Activated naive CD8-positive, alpha-beta T cell (primary cell): ENCODE data around the gene DDHD1.
"Not testable (repeated sequence)": the region's sequence is repeated elsewhere in the genome, so short reads cannot be mapped to it uniquely, and the experiment has no call there.

Source experiments
- H3K27ac Mint-ChIP-seq: one replicate; pipeline ENCODE4 v1.8.0; 2021; ENCODE audit warnings: mixed read lengths
- H3K27me3 Mint-ChIP-seq: one replicate; pipeline ENCODE4 v1.8.0; 2021; ENCODE audit warnings: mixed read lengths
- H3K36me3 Mint-ChIP-seq: one replicate; pipeline ENCODE4 v1.8.0; 2021; ENCODE audit warnings: mixed read lengths
- H3K4me1 Mint-ChIP-seq: one replicate; pipeline ENCODE4 v1.8.0; 2021; ENCODE audit warnings: low read depth, mixed read lengths
- H3K4me3 Mint-ChIP-seq: one replicate; pipeline ENCODE4 v1.8.0; 2021; ENCODE audit warnings: mild to moderate bottlenecking, mixed read lengths
- H3K9me3 Mint-ChIP-seq: one replicate; pipeline ENCODE4 v1.8.0; 2021; ENCODE audit warnings: low read depth, mixed read lengths

Gene DDHD1

DNA sequence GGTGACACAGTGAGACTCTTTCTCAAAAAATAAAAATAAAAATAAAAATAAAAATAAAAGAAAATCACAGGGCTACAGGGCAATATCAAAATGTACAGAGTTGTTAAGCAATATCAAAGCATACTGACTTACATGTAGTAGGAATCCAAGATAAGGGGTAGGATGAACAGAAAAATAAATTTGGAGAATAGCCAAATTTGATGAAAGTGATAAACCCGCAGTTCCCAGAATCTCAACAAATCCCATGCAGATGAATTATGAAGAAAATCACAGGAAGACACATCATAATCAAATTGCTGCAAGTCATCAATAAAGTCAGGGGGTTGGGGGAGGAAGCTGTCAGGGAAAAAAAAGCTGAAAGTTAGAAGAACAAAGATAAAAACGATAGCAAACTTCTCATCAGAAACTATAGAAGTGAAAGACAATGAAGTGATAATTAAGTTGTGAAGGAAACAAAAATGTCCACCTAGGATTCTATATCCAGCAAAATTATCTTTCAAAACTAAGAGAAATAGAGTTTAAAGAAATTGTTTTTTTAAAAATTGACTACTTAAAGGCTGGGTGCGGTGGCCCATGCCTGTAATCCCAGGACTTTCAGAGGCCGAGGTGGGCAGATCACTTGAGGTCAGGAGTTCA lies 15.4 kb downstream of the DDHD1 start:
- peaks cover 48% of the 10 kb centered on the region for H3K36me3 Mint-ChIP-seq
- peaks cover 16% of the 10 kb centered on the region for H3K9me3 Mint-ChIP-seq

GRCh38 chr14:53130491-53130890 lies 22.6 kb downstream of the DDHD1 start:
- H3K27ac Mint-ChIP-seq, H3K4me3 Mint-ChIP-seq, H3K9me3 Mint-ChIP-seq, H3K36me3 Mint-ChIP-seq, H3K27me3 Mint-ChIP-seq: not testable (repeated sequence)
- peaks cover 15% of the 10 kb centered on the region for H3K4me1 Mint-ChIP-seq

More for the DNA sequence above, 15.4 kb downstream of the DDHD1 start:
- no peaks in the 10 kb centered on the region for H3K27me3 Mint-ChIP-seq
- H3K4me3 Mint-ChIP-seq = peak overlapping the region; percentile 1
- H3K4me1 Mint-ChIP-seq = peaks cover 47% of the 10 kb centered on the region
- no peak overlapping the region for H3K27ac Mint-ChIP-seq

- Mint-ChIP-seq H3K4me3 (no peak overlapping the region), H3K27me3 (no peaks in the 10 kb centered on the region), H3K27ac (peak overlapping the region; percentile 85), H3K4me1 (peaks cover 15% of the 10 kb centered on the region), H3K36me3 (peaks cover 1% of the 10 kb centered on the region), H3K9me3 (peaks cover 5% of the 10 kb centered on the region)
Measured at GRCh38 chr14:53128303-53129028, 24.7 kb downstream of the DDHD1 start.

GRCh38 chr14:53127832-53128231 lies 25.3 kb downstream of the DDHD1 start:
- Mint-ChIP-seq H3K27ac (peak overlapping the region; percentile 85), H3K9me3 (peaks cover 5% of the 10 kb centered on the region), H3K27me3 (no peaks in the 10 kb centered on the region), H3K36me3 (peaks cover 2% of the 10 kb centered on the region), H3K4me3 (peak overlapping the region; percentile 62), H3K4me1 (peaks cover 16% of the 10 kb centered on the region)

- H3K36me3 Mint-ChIP-seq = peaks cover 2% of the 10 kb centered on the region
- peaks cover 5% of the 10 kb centered on the region for H3K9me3 Mint-ChIP-seq
- peaks cover 16% of the 10 kb centered on the region for H3K4me1 Mint-ChIP-seq
- peak overlapping the region; percentile 62 for H3K4me3 Mint-ChIP-seq
- H3K27me3 Mint-ChIP-seq = no peaks in the 10 kb centered on the region
- peak overlapping the region; percentile 85 for H3K27ac Mint-ChIP-seq
Measured at GRCh38 chr14:53127151-53127550, 26.0 kb downstream of the DDHD1 start.

DNA sequence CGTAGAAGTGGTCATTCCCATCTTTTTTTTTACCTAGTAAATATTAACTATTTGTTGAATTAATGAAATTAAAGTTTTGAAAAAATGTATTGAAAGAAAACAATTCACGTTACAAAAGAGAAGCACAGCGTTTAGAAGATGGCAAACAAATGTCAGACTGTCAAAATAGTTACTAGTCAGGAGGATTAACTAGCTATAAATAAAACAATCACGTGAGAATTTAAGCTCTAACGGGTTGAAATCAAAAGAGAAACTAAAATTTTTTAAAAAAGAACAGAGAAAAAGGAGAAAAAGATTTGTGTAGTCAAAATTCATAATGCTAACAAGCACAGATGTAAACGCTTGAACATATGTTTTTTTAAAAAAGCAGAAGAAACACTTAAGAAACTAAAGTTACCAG lies 26.4 kb downstream of the DDHD1 start:
- Mint-ChIP-seq H3K9me3 (peaks cover 5% of the 10 kb centered on the region), H3K27me3 (no peaks in the 10 kb centered on the region), H3K27ac (peak overlapping the region; percentile 85), H3K4me3 (peak overlapping the region; percentile 51), H3K36me3 (peaks cover 5% of the 10 kb centered on the region), H3K4me1 (peaks cover 16% of the 10 kb centered on the region)

- Mint-ChIP-seq H3K36me3 (peaks cover 12% of the 10 kb centered on the region), H3K27me3 (no peaks in the 10 kb centered on the region), H3K27ac (no peak overlapping the region), H3K4me3 (no peak overlapping the region), H3K4me1 (peaks cover 25% of the 10 kb centered on the region), H3K9me3 (peaks cover 5% of the 10 kb centered on the region)
Measured at GRCh38 chr14:53124786-53125185, 28.3 kb downstream of the DDHD1 start.

GRCh38 chr14:53121419-53121818 lies 31.7 kb downstream of the DDHD1 start:
- peaks cover 52% of the 10 kb centered on the region for H3K4me1 Mint-ChIP-seq
- H3K4me3 Mint-ChIP-seq, H3K27ac Mint-ChIP-seq, H3K9me3 Mint-ChIP-seq, H3K27me3 Mint-ChIP-seq: not testable (repeated sequence)
- peaks cover 19% of the 10 kb centered on the region for H3K36me3 Mint-ChIP-seq

DNA sequence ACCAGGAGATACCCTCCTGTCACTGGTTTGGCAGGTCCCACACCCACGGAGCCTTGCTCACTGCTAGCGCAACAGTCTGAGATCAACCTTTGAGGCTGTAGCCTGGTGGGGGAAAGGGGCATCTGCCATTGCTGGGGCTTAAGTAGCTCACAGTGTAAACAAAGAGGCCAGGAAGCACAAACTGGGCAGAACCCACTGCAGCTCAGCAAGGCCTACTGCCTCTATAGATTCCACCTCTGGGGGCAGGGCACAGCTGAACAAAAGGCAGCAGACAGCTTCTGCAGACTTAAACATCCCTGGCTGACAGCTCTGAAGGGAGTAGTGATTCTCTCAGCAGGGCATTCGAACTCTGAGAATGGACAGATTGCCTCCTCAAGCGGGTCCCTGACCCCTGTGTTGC lies 35.6 kb downstream of the DDHD1 start:
- not testable (repeated sequence) for H3K27ac Mint-ChIP-seq, H3K4me3 Mint-ChIP-seq, H3K27me3 Mint-ChIP-seq, H3K9me3 Mint-ChIP-seq
- Mint-ChIP-seq H3K4me1 (peaks cover 61% of the 10 kb centered on the region), H3K36me3 (peaks cover 20% of the 10 kb centered on the region)

DNA sequence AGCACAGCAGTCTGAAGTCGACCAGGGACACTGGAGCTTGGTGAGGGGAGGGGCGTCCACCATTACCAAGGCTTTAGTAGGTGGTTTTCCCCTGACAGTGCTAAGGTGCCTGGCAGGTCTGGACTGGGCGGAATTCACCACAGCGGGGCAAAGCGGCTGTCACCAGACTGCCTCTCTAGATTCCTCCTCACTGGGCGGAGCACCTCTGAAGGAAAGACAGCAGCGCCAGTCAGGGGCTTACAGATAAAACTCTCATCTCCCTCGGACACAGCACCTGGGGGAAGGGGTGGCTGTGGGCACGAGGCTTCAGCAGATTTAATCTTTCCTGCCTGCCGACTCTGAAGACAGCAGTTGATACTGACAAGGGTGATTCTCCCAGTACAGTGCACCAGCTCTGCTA lies 39.1 kb downstream of the DDHD1 start:
- no peak overlapping the region for H3K27ac Mint-ChIP-seq
- no peak overlapping the region for H3K4me3 Mint-ChIP-seq
- peaks cover 52% of the 10 kb centered on the region for H3K4me1 Mint-ChIP-seq
- peaks cover 11% of the 10 kb centered on the region for H3K36me3 Mint-ChIP-seq
- H3K9me3 Mint-ChIP-seq = no peaks in the 10 kb centered on the region
- H3K27me3 Mint-ChIP-seq = no peaks in the 10 kb centered on the region

DNA sequence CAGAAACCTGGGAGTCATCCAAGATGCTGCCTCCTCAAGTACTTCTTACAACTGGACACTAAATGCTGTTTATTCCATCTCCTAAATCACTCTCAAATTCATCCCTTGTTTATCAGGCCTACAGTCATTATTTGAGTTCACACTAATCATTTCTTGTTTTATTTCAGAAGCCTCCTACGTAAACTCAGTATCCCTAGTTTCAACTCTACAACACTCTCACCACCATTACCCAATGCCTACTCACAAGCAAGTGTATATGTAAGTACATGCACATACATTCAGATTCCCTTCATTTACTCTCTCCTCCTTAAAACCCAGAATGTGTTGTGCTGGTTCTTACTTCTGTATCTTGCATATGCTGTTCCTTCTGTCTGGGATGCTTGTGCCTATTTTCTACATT lies 43.0 kb downstream of the DDHD1 start:
- Mint-ChIP-seq H3K4me3 (no peak overlapping the region), H3K27me3 (no peaks in the 10 kb centered on the region), H3K27ac (no peak overlapping the region), H3K9me3 (no peaks in the 10 kb centered on the region), H3K4me1 (peaks cover 31% of the 10 kb centered on the region), H3K36me3 (peaks cover 2% of the 10 kb centered on the region)

DNA sequence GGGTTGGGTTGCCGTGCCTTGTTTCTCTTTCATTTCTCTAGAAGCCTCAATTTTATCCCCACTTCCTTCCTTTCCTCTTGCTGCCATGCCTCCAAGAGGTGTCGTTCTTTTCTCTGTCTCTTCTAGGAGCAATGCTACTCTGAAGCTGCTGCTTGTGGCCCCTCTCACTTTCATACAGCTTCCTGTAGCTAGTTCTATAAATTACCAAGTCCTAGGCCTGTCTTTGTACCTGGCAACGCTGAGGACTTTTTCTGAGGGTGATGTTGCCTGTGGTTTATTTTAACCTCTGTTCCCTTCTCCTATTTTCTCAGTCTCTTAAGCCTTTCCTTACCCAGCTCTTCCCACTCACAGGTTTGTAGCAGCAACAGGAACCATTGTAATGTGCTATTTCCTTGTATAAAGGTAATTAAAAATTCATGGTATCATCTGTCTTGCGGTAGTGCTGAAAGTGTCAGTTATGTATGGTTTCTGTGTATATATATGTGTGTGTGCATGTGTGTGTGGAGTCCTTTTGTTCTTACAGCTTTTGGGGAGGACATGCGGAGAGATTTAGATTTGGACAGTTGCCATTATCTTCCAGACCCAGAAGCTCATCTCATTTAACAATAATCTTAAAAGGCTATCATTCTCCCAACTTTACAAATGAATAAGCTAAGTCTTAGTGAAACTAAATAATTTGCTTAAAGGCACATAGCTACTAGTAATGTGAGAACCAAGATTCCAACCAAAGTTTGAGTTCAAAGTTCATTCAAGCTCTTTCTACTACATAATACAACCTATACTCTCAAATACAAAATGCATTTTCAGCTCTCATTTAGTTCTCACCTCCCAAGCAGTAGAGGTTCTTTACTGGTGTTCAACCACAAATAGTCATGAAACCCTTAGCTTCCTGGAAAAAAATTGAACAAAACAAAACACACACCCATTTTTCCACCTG lies 43.8 kb downstream of the DDHD1 start:
- Mint-ChIP-seq H3K27me3 (no peaks in the 10 kb centered on the region), H3K27ac (no peak overlapping the region)

GRCh38 chr14:53108292-53109104 lies 44.6 kb downstream of the DDHD1 start:
- Mint-ChIP-seq H3K4me3 (no peak overlapping the region), H3K36me3 (peaks cover 4% of the 10 kb centered on the region), H3K27me3 (no peaks in the 10 kb centered on the region), H3K27ac (no peak overlapping the region), H3K9me3 (no peaks in the 10 kb centered on the region), H3K4me1 (peaks cover 23% of the 10 kb centered on the region)

More for the DNA sequence above, 43.8 kb downstream of the DDHD1 start:
- Mint-ChIP-seq H3K4me1 (peaks cover 24% of the 10 kb centered on the region), H3K4me3 (no peak overlapping the region), H3K36me3 (peaks cover 2% of the 10 kb centered on the region), H3K9me3 (no peaks in the 10 kb centered on the region)

DNA sequence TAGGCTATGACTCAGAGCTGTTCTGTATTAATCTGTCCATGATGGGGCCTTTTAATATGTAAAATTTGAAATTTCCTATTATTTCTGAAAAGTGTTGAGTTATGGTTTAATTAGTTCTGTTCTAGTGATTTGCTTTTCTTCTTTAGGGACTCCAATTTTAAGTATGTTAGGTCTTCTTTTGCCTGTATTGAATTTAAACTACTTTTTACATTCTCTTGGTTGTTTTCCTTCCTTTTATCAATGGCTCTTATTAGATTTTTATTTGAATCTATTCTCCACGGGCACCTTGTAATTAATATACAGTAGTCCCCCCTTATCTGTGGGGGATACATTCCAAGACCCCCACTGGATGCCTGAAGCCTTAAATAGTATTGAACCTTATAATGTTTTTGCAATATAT lies 46.4 kb downstream of the DDHD1 start:
- Mint-ChIP-seq H3K36me3 (peaks cover 12% of the 10 kb centered on the region), H3K4me1 (peaks cover 20% of the 10 kb centered on the region), H3K27me3 (no peaks in the 10 kb centered on the region), H3K27ac (no peak overlapping the region), H3K4me3 (peak overlapping the region; percentile 46), H3K9me3 (no peaks in the 10 kb centered on the region)
